GM12878 (cell line): ENCODE data around the gene JAG1. TPM values are rescaled to one million over a fixed set of nuclear protein-coding genes. Genes with fewer than 3 reads are reported as not detected.

Source experiments
- CHD1 ChIP-seq: IDR thresholded peaks from 2 replicates; pipeline ENCODE4 v1.6.1; 2012; ENCODE audit warnings: low read depth, low read length, improper control_type of control experiment
- ETV6 ChIP-seq, 2 experiments: fragments of 450-650 bp in 1 of 2; IDR thresholded peaks in 1 of 2; conservative IDR thresholded peaks in 1 of 2; 2 replicates each; pipeline ENCODE4 v1.6.1; 2014; ENCODE audit warnings: antibody characterized with exemption in 1 of 2, borderline replicate concordance in 1 of 2, low read depth in 1 of 2, mild to moderate bottlenecking in 1 of 2, moderate library complexity in 1 of 2
- IKZF2 ChIP-seq, 2 experiments: fragments of 450-650 bp; IDR thresholded peaks; 2 replicates each; pipeline ENCODE4 v1.6.1; 2017; ENCODE audit warnings: mild to moderate bottlenecking in 2 of 2, moderate library complexity in 2 of 2
- JUND ChIP-seq: IDR thresholded peaks from 2 replicates; pipeline ENCODE4 v1.6.1; 2012; ENCODE audit warnings: low read depth, mild to moderate bottlenecking, low read length, improper control_type of control experiment, moderate library complexity
- MXI1 ChIP-seq: fragments of 150-350 bp; IDR thresholded peaks from 2 replicates; pipeline ENCODE4 v1.6.1; 2011; ENCODE audit warnings: low read depth, mild to moderate bottlenecking, inconsistent platforms, low read length, improper control_type of control experiment
- NR2C1 ChIP-seq: fragments of 450-650 bp; IDR thresholded peaks from 2 replicates; pipeline ENCODE4 v1.6.1; 2017; ENCODE audit warnings: antibody characterized with exemption, mild to moderate bottlenecking, moderate library complexity
- NR2F1 ChIP-seq: fragments of 450-650 bp; conservative IDR thresholded peaks from 2 replicates; pipeline ENCODE4 v1.6.1; 2017; ENCODE audit warnings: mild to moderate bottlenecking
- RFX5 ChIP-seq: IDR thresholded peaks from 2 replicates; pipeline ENCODE4 v1.6.1; 2011; ENCODE audit warnings: low read depth, low read length, improper control_type of control experiment
- RUNX3 ChIP-seq: IDR thresholded peaks from 2 replicates; pipeline ENCODE4 v1.6.1; 2012; ENCODE audit warnings: low read length, inconsistent platforms
- SMAD5 ChIP-seq: IDR thresholded peaks from 2 replicates; pipeline ENCODE4 v1.6.1; 2016; ENCODE audit warnings: antibody characterized with exemption, low read depth
- SMARCA5 ChIP-seq: fragments of 450-650 bp; IDR thresholded peaks from 2 replicates; pipeline ENCODE4 v1.6.1; 2017; ENCODE audit warnings: mild to moderate bottlenecking
- TARDBP ChIP-seq: IDR thresholded peaks from 2 replicates; pipeline ENCODE4 v1.6.1; 2016; ENCODE audit warnings: borderline replicate concordance
- TCF12 ChIP-seq: IDR thresholded peaks from 2 replicates; pipeline ENCODE4 v1.6.1; 2011; ENCODE audit warnings: low read depth, mild to moderate bottlenecking, low read length
- ZNF207 ChIP-seq: fragments of 450-650 bp; IDR thresholded peaks from 2 replicates; pipeline ENCODE4 v1.6.1; 2014; ENCODE audit warnings: antibody characterized with exemption, mild to moderate bottlenecking, borderline replicate concordance
- ZNF687 ChIP-seq: fragments of 450-650 bp; IDR thresholded peaks from 2 replicates; pipeline ENCODE4 v1.6.1; 2017; ENCODE audit warnings: mild to moderate bottlenecking, moderate library complexity
- polyA plus RNA-seq, 11 experiments: library from polyadenylated mRNA; depleted of rRNA in 4 of 11; unstranded in 6 of 11; stranded (reverse) in 5 of 11; fragments of >200 nt; fragmentation: Nextera tagmentation in 4 of 11; fragmentation: Illumina TruSeq in 1 of 11; extraction: Ambion mirVana in 4 of 11; extraction: Trizol in 1 of 11; gene quantifications; 1 replicate in 1 of 11; 2 replicates in 10 of 11; pipeline versions ENCODE4 v1.2.1 to v1.2.3, GENCODE V29; 2011 to 2016; ENCODE audit warnings: inconsistent platforms in 2 of 11, missing spikeins in 2 of 11, low read depth in 1 of 11
- total RNA-seq, 4 experiments: library from RNA; depleted of rRNA in 3 of 4; stranded (reverse); fragments of >200 nt in 3 of 4; fragmentation: Illumina TruSeq in 1 of 4; extraction: Trizol in 1 of 4; gene quantifications; 2 replicates each; pipeline versions ENCODE4 v1.2.1 to v1.2.3, GENCODE V29; 2013 to 2021
- TF ChIP-seq, protein P1 (sequence below): IDR thresholded peaks from 2 replicates; pipeline ENCODE4 v1.6.1; 2011; ENCODE audit warnings: low read depth, mild to moderate bottlenecking, low read length, moderate library complexity, borderline replicate concordance; ENCODE audit errors: extremely low read depth
- TF ChIP-seq, protein P2 (sequence below): fragments of 450-650 bp; IDR thresholded peaks from 2 replicates; pipeline ENCODE4 v1.6.1; 2017; ENCODE audit warnings: borderline replicate concordance
- TF ChIP-seq, protein P3 (sequence below): IDR thresholded peaks from 2 replicates; pipeline ENCODE4 v1.6.1; 2012; ENCODE audit warnings: mild to moderate bottlenecking, low read depth, low read length
- TF ChIP-seq, protein P4 (sequence below): fragments of 150-350 bp; IDR thresholded peaks from 2 replicates; pipeline ENCODE4 v1.6.1; 2016; ENCODE audit warnings: low read depth, low read length

JAG1 gene
- total and polyA plus RNA-seq, 10 of the 15 experiments (the other 5 are each of a cell fraction or from before 2014, with no cell fraction given): 0.66 to 6.9 (median 1.8) TPM

GRCh38 chr20:10672624-10673127, 1.1 kb downstream of the JAG1 start (continued):
- TF ChIP-seq, protein P1, sequence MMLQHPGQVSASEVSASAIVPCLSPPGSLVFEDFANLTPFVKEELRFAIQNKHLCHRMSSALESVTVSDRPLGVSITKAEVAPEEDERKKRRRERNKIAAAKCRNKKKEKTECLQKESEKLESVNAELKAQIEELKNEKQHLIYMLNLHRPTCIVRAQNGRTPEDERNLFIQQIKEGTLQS: no peak
- no peak for TF ChIP-seq JUND
- no peak for TF ChIP-seq ZNF207
- TF ChIP-seq MXI1: no peak
- peak; percentile 96 for TF ChIP-seq NR2F1
- no peak for TF ChIP-seq SMARCA5
- TF ChIP-seq IKZF2 (IDR thresholded peaks at IDR 0.05): peak; percentile 73 to 89
- peak; percentile 97 for TF ChIP-seq RUNX3
- no peak for TF ChIP-seq ZNF687
- TF ChIP-seq ETV6 (conservative IDR thresholded peaks at IDR 0.05 in 1 of 2, IDR thresholded peaks at IDR 0.05 in 1 of 2; ENCODE audit: borderline replicate concordance in 1 of 2, low read depth in 1 of 2): no peak
- TF ChIP-seq TCF12: no peak
- TF ChIP-seq CHD1: no peak
- TF ChIP-seq, protein P2, sequence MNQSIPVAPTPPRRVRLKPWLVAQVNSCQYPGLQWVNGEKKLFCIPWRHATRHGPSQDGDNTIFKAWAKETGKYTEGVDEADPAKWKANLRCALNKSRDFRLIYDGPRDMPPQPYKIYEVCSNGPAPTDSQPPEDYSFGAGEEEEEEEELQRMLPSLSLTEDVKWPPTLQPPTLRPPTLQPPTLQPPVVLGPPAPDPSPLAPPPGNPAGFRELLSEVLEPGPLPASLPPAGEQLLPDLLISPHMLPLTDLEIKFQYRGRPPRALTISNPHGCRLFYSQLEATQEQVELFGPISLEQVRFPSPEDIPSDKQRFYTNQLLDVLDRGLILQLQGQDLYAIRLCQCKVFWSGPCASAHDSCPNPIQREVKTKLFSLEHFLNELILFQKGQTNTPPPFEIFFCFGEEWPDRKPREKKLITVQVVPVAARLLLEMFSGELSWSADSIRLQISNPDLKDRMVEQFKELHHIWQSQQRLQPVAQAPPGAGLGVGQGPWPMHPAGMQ: peak; percentile 90
- no peak for TF ChIP-seq NR2C1
- TF ChIP-seq TARDBP: no peak
- TF ChIP-seq SMAD5: no peak
- TF ChIP-seq, protein P3, sequence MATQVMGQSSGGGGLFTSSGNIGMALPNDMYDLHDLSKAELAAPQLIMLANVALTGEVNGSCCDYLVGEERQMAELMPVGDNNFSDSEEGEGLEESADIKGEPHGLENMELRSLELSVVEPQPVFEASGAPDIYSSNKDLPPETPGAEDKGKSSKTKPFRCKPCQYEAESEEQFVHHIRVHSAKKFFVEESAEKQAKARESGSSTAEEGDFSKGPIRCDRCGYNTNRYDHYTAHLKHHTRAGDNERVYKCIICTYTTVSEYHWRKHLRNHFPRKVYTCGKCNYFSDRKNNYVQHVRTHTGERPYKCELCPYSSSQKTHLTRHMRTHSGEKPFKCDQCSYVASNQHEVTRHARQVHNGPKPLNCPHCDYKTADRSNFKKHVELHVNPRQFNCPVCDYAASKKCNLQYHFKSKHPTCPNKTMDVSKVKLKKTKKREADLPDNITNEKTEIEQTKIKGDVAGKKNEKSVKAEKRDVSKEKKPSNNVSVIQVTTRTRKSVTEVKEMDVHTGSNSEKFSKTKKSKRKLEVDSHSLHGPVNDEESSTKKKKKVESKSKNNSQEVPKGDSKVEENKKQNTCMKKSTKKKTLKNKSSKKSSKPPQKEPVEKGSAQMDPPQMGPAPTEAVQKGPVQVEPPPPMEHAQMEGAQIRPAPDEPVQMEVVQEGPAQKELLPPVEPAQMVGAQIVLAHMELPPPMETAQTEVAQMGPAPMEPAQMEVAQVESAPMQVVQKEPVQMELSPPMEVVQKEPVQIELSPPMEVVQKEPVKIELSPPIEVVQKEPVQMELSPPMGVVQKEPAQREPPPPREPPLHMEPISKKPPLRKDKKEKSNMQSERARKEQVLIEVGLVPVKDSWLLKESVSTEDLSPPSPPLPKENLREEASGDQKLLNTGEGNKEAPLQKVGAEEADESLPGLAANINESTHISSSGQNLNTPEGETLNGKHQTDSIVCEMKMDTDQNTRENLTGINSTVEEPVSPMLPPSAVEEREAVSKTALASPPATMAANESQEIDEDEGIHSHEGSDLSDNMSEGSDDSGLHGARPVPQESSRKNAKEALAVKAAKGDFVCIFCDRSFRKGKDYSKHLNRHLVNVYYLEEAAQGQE: no peak
- TF ChIP-seq, protein P4, sequence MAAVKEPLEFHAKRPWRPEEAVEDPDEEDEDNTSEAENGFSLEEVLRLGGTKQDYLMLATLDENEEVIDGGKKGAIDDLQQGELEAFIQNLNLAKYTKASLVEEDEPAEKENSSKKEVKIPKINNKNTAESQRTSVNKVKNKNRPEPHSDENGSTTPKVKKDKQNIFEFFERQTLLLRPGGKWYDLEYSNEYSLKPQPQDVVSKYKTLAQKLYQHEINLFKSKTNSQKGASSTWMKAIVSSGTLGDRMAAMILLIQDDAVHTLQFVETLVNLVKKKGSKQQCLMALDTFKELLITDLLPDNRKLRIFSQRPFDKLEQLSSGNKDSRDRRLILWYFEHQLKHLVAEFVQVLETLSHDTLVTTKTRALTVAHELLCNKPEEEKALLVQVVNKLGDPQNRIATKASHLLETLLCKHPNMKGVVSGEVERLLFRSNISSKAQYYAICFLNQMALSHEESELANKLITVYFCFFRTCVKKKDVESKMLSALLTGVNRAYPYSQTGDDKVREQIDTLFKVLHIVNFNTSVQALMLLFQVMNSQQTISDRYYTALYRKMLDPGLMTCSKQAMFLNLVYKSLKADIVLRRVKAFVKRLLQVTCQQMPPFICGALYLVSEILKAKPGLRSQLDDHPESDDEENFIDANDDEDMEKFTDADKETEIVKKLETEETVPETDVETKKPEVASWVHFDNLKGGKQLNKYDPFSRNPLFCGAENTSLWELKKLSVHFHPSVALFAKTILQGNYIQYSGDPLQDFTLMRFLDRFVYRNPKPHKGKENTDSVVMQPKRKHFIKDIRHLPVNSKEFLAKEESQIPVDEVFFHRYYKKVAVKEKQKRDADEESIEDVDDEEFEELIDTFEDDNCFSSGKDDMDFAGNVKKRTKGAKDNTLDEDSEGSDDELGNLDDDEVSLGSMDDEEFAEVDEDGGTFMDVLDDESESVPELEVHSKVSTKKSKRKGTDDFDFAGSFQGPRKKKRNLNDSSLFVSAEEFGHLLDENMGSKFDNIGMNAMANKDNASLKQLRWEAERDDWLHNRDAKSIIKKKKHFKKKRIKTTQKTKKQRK: no peak
- no peak for TF ChIP-seq RFX5
